ACC112 (cell line): ENCODE measurements around the gene MAP2K5.
A peak's percentile ranks its signal among the peaks of the same experiment; 100 is the strongest.

Experiments
- H2AFZ ChIP-seq: fragments of 200-600 bp; sonication (generic); one replicate; pipeline ENCODE4 v1.6.0; 2017; ENCODE audit warnings: antibody characterized with exemption, low read length; ENCODE audit not compliant: unreplicated experiment
- H3K27ac ChIP-seq: fragments of 200-600 bp; sonication (generic); 2 replicates; pipeline ENCODE4 v1.5.1; 2014; ENCODE audit warnings: low read depth, mild to moderate bottlenecking, antibody characterized with exemption, low read length, moderate library complexity
- H3K27me3 ChIP-seq: fragments of 200-600 bp; sonication (generic); 2 replicates; pipeline ENCODE4 v1.6.1; 2014; ENCODE audit warnings: mild to moderate bottlenecking, antibody characterized with exemption, low read length, moderate library complexity, mixed read lengths; ENCODE audit not compliant: insufficient read depth
- H3K36me3 ChIP-seq: fragments of 200-600 bp; sonication (generic); 2 replicates; pipeline ENCODE4 v1.6.1; 2016; ENCODE audit warnings: mild to moderate bottlenecking, antibody characterized with exemption, low read length, moderate library complexity, mixed read lengths; ENCODE audit not compliant: insufficient read depth
- H3K4me1 ChIP-seq: fragments of 200-600 bp; sonication (generic); one replicate; pipeline ENCODE4 v1.6.1; 2016; ENCODE audit warnings: low read length, mixed read lengths; ENCODE audit not compliant: insufficient read depth, unreplicated experiment, control insufficient read depth
- H3K4me3 ChIP-seq: fragments of 200-600 bp; sonication (generic); 2 replicates; pipeline ENCODE4 v1.5.1; 2014; ENCODE audit warnings: mild to moderate bottlenecking, low read depth, low read length
- H3K79me2 ChIP-seq: fragments of 200-600 bp; sonication (generic); one replicate; pipeline ENCODE4 v1.6.0; 2016; ENCODE audit warnings: low read length; ENCODE audit not compliant: control insufficient read depth, unreplicated experiment, insufficient read depth

Gene MAP2K5

GRCh38 chr15:67521783-67522568 lies 20.5 kb upstream of the MAP2K5 start:
- peak overlapping the region; percentile 78 for H3K27ac ChIP-seq

GRCh38 chr15:67523330-67523729 lies 19.2 kb upstream of the MAP2K5 start:
- H3K27me3 ChIP-seq: no peaks in the 10 kb centered on the region
- H3K27ac ChIP-seq: no peak overlapping the region
- H2AFZ ChIP-seq: no peak overlapping the region
- H3K36me3 ChIP-seq: peaks cover 4% of the 10 kb centered on the region; the same call in 1 of the 2 replicates
- peaks cover 37% of the 10 kb centered on the region for H3K79me2 ChIP-seq
- H3K4me1 ChIP-seq: peaks cover 21% of the 10 kb centered on the region
- H3K4me3 ChIP-seq: peak overlapping the region; percentile 89

More at GRCh38 chr15:67521783-67522568, 20.5 kb upstream of the MAP2K5 start:
- Histone ChIP-seq H3K4me3 (peak overlapping the region; percentile 89), H2AFZ (peak overlapping the region; percentile 73), H3K36me3 (no peaks in the 10 kb centered on the region), H3K27me3 (no peaks in the 10 kb centered on the region), H3K79me2 (peaks cover 37% of the 10 kb centered on the region), H3K4me1 (peaks cover 21% of the 10 kb centered on the region)

- Histone ChIP-seq H3K79me2 (peaks cover 37% of the 10 kb centered on the region), H3K36me3 (peaks cover 4% of the 10 kb centered on the region; the same call in 1 of the 2 replicates), H3K4me3 (no peak overlapping the region), H3K27ac (no peak overlapping the region), H2AFZ (no peak overlapping the region), H3K27me3 (no peaks in the 10 kb centered on the region), H3K4me1 (peaks cover 21% of the 10 kb centered on the region)
These were observed 18.3 kb upstream of the MAP2K5 start for GRCh38 chr15:67524235-67524634.

- Histone ChIP-seq H3K27me3 (no peaks in the 10 kb centered on the region), H3K4me3 (no peak overlapping the region), H3K4me1 (peaks cover 14% of the 10 kb centered on the region), H2AFZ (no peak overlapping the region), H3K27ac (no peak overlapping the region), H3K36me3 (peaks cover 4% of the 10 kb centered on the region; the same call in 1 of the 2 replicates), H3K79me2 (peaks cover 19% of the 10 kb centered on the region)
These were observed 14.0 kb upstream of the MAP2K5 start for GRCh38 chr15:67528513-67528912.

GRCh38 chr15:67531379-67531914 lies 11.1 kb upstream of the MAP2K5 start:
- Histone ChIP-seq H3K4me1 (peaks cover 4% of the 10 kb centered on the region), H3K27me3 (no peaks in the 10 kb centered on the region), H3K4me3 (no peak overlapping the region), H3K27ac (peak overlapping the region; percentile 62), H3K36me3 (peaks cover 4% of the 10 kb centered on the region; the same call in 1 of the 2 replicates), H2AFZ (no peak overlapping the region), H3K79me2 (no peaks in the 10 kb centered on the region)

GRCh38 chr15:67533873-67534272 lies 8.6 kb upstream of the MAP2K5 start:
- H3K36me3 ChIP-seq: no peaks in the 10 kb centered on the region
- H3K4me1 ChIP-seq: peaks cover 4% of the 10 kb centered on the region
- H3K79me2 ChIP-seq: no peaks in the 10 kb centered on the region
- no peak overlapping the region for H2AFZ ChIP-seq
- H3K27me3 ChIP-seq: no peaks in the 10 kb centered on the region
- no peak overlapping the region for H3K4me3 ChIP-seq
- no peak overlapping the region for H3K27ac ChIP-seq

GRCh38 chr15:67534360-67534759 lies 8.1 kb upstream of the MAP2K5 start:
- Histone ChIP-seq H2AFZ (no peak overlapping the region), H3K4me3 (no peak overlapping the region), H3K36me3 (no peaks in the 10 kb centered on the region), H3K27ac (no peak overlapping the region), H3K79me2 (no peaks in the 10 kb centered on the region), H3K4me1 (peaks cover 4% of the 10 kb centered on the region), H3K27me3 (no peaks in the 10 kb centered on the region)

- Histone ChIP-seq H2AFZ (no peak overlapping the region), H3K36me3 (no peaks in the 10 kb centered on the region), H3K4me3 (no peak overlapping the region), H3K27me3 (no peaks in the 10 kb centered on the region), H3K4me1 (peaks cover 11% of the 10 kb centered on the region), H3K27ac (no peak overlapping the region), H3K79me2 (no peaks in the 10 kb centered on the region)
These were observed 4.7 kb upstream of the MAP2K5 start for GRCh38 chr15:67537771-67538170.

- H3K4me3 ChIP-seq: peak overlapping the region; percentile 96
- H3K27ac ChIP-seq: no peak overlapping the region
- H3K79me2 ChIP-seq: peaks cover 3% of the 10 kb centered on the region
- no peaks in the 10 kb centered on the region for H3K27me3 ChIP-seq
- peaks cover 22% of the 10 kb centered on the region for H3K4me1 ChIP-seq
- no peaks in the 10 kb centered on the region for H3K36me3 ChIP-seq
- peak overlapping the region; percentile 97 for H2AFZ ChIP-seq
These were observed 830 bp downstream of the MAP2K5 start for GRCh38 chr15:67543348-67543718.

- Histone ChIP-seq H3K27me3 (no peaks in the 10 kb centered on the region), H3K4me1 (peaks cover 21% of the 10 kb centered on the region), H3K79me2 (peaks cover 3% of the 10 kb centered on the region), H3K36me3 (no peaks in the 10 kb centered on the region), H3K27ac (no peak overlapping the region), H3K4me3 (no peak overlapping the region; the same call in 1 of the 2 replicates), H2AFZ (no peak overlapping the region)
These were observed 2.0 kb downstream of the MAP2K5 start for GRCh38 chr15:67544475-67544874.

- no peaks in the 10 kb centered on the region for H3K36me3 ChIP-seq
- no peaks in the 10 kb centered on the region for H3K27me3 ChIP-seq
- peaks cover 14% of the 10 kb centered on the region for H3K4me1 ChIP-seq
- no peak overlapping the region for H2AFZ ChIP-seq
- H3K27ac ChIP-seq: no peak overlapping the region
- H3K4me3 ChIP-seq: no peak overlapping the region
- H3K79me2 ChIP-seq: peaks cover 3% of the 10 kb centered on the region
These were observed 3.4 kb downstream of the MAP2K5 start for GRCh38 chr15:67545864-67546263.
